ENCODE data around the gene TCEA2.

DNA sequence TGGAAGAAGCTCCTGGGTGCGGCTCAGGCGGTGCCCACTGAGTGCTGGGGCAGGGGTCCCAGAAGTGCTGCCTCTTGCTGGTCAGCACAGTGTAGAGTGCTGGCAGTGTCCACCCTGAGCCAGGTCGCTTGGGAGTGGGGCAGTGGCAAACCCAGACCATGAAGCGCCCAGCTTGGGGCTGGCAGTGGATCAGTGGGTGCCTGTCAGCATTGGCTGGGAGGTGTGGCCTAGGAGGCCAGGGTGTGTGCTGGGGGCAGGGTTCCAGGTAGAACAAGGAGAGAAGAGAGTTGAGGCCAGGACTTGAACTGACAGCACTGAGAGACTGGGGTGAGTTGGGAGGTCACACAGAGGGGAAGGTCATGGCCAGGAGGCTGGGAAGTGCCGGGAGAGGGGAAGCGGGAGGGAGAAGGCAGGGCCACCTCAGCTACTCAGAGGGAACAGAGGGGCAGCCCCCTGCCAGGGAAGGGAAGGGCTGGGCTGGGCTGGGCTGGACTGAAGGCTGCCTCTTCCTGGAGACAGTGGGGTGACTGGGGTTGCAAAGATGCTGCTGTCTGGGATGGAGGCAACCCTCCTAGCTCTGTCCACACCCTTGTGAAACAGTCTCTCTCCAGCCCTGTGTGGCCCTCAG lies 4.1 kb downstream of the TCEA2 start:
- TF ChIP-seq POLR2A (IDR thresholded peaks at IDR 0.05; ENCODE audit: low read length) = no peak
- TF ChIP-seq GATA1 (IDR thresholded peaks at IDR 0.05; ENCODE audit: low read depth, low read length) = no peak

Data from erythroblast (primary cell).